GM12892 (cell line): ENCODE results near the gene SWSAP1.

Experiments
- POLR2A ChIP-seq: IDR thresholded peaks from 2 replicates; pipeline ENCODE4 v1.6.1; 2011; ENCODE audit warnings: low read depth, low read length, control low read depth
- POLR2AphosphoS5 ChIP-seq: IDR thresholded peaks from 2 replicates; pipeline ENCODE4 v1.6.1; 2011; ENCODE audit warnings: low read depth, low read length, control low read depth
- TAF1 ChIP-seq: IDR thresholded peaks from 2 replicates; pipeline ENCODE4 v1.6.1; 2011; ENCODE audit warnings: low read depth, mild to moderate bottlenecking, control low read depth, low read length, borderline replicate concordance

DNA sequence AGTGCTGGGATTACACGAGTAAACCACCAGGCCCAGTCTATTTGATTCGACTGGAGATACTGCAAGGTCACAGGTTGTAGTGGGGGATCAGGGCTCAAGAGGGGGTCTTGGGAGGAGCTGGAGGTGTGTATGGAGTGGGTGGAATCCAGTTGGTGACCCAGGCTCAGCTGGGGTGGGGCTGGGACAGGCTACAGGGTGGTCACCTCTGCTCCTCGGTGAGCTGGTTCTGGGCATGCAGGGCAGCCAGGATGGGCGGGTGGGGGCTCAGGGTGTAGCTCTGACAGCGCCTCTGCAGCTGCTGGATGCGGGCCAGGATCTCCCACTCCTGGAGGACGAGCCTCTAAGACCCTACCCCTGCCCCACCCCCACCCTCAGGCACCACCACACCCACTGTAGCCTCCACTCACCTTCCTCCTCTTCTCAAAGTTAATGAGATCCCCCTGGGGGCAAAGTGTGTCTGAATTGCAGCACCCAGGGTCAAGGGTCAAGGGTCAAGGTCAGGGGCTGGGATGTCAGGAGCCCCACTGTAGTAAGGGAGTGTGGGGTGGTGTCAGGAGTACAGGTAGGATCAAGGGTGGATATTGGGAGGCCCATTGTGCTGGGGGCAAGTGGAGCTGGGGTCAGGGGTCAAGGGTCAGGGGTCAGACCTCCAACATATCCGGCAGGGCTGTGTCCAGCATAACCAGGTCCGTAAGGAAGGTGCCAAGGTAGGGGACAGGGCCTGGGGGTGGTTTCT is 27.5 kb downstream of the SWSAP1 start:
- no peak for TF ChIP-seq POLR2AphosphoS5
- TF ChIP-seq POLR2A, result no peak
- no peak for TF ChIP-seq TAF1
